HG03439 (cell line): Measurements from ENCODE around the gene PARD6B.
A peak's percentile ranks its signal among the peaks of the same experiment; 100 is the strongest.
"Not testable (repeated sequence)": the region's sequence is repeated elsewhere in the genome, so short reads cannot be mapped to it uniquely, and the experiment has no call there.

ENCODE experiments used
- ATAC-seq: cut with Tn5 transposase; IDR thresholded peaks from one replicate; pipeline ENCODE4 v1.9.1; 2021; ENCODE audit warnings: mild to moderate bottlenecking, moderate library complexity; ENCODE audit not compliant: unreplicated experiment

PARD6B gene

GRCh38 chr20:50731055-50731929 lies at the start of gene PARD6B:
PARD6B (plus strand) TSS chr20:50731580; CDS start chr20:50731787, 207 bp downstream.
- peak; percentile 93 for ATAC-seq

- ATAC-seq: no peak
Measured at GRCh38 chr20:50682065-50682464, 49.3 kb upstream of the PARD6B start.

GRCh38 chr20:50682947-50683530 lies 48.3 kb upstream of the PARD6B start:
- ATAC-seq: no peak

GRCh38 chr20:50683570-50683969 lies 47.8 kb upstream of the PARD6B start:
- no peak for ATAC-seq

GRCh38 chr20:50686821-50687220 lies 44.6 kb upstream of the PARD6B start:
- ATAC-seq: no peak

GRCh38 chr20:50688256-50688975 lies 43.0 kb upstream of the PARD6B start:
- no peak for ATAC-seq

- no peak for ATAC-seq
Measured at GRCh38 chr20:50689864-50690649, 41.3 kb upstream of the PARD6B start.

GRCh38 chr20:50690650-50691572 lies 40.5 kb upstream of the PARD6B start, which contains the start of gene RIPOR3:
RIPOR3 (minus strand) TSS chr20:50691542; CDS start chr20:50691128, 414 bp downstream.
- no peak for ATAC-seq

GRCh38 chr20:50691573-50692551 lies 39.5 kb upstream of the PARD6B start:
- ATAC-seq: no peak

GRCh38 chr20:50692552-50692933 lies 38.8 kb upstream of the PARD6B start:
- no peak for ATAC-seq

GRCh38 chr20:50693001-50693400 lies 38.4 kb upstream of the PARD6B start:
- ATAC-seq: no peak

GRCh38 chr20:50694379-50695134 lies 36.8 kb upstream of the PARD6B start:
- no peak for ATAC-seq

GRCh38 chr20:50695135-50695872 lies 36.1 kb upstream of the PARD6B start:
- no peak for ATAC-seq

GRCh38 chr20:50698255-50698654 lies 33.1 kb upstream of the PARD6B start:
- not testable (repeated sequence) for ATAC-seq

GRCh38 chr20:50699688-50700087 lies 31.7 kb upstream of the PARD6B start:
- no peak for ATAC-seq

- ATAC-seq: no peak
Measured at GRCh38 chr20:50701041-50701963, 30.1 kb upstream of the PARD6B start.
